OCI-LY3 (cell line): ENCODE measurements around the gene TMEM14C.

Experiments used
- EZH2phosphoT487 ChIP-seq: fragments of 200-600 bp; shearing (Covaris generic); IDR thresholded peaks from 2 replicates; pipeline ENCODE4 v1.6.1; 2018; ENCODE audit warnings: antibody characterized with exemption, mixed run types, low read depth
- TF ChIP-seq, protein P1 (sequence below): fragments of 200-600, 300-600 bp; sonication (generic); IDR thresholded peaks from 2 replicates; pipeline ENCODE4 v1.5.1; 2014; ENCODE audit warnings: antibody characterized with exemption, low read length, low read depth

DNA sequence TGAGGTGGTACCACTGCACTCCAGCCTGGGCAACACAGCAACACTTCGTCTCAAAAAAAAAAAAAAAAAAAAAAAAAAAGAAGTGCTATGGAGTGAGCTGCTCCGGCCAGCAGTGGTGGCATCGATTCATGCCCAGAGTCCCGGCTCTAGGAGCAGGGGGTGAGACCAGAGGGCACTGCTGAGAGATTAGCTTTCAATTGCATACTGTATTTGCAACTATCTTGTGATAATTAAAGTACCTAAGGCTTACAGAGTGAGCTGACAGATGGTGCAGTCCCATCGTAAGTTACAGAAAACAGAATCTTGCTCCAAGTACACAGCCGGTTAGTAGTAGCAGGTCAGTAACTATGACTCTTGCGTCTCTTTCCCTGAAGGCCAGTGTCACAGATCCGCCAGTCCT lies 56.2 kb downstream of the TMEM14C start:
- TF ChIP-seq, protein P1, sequence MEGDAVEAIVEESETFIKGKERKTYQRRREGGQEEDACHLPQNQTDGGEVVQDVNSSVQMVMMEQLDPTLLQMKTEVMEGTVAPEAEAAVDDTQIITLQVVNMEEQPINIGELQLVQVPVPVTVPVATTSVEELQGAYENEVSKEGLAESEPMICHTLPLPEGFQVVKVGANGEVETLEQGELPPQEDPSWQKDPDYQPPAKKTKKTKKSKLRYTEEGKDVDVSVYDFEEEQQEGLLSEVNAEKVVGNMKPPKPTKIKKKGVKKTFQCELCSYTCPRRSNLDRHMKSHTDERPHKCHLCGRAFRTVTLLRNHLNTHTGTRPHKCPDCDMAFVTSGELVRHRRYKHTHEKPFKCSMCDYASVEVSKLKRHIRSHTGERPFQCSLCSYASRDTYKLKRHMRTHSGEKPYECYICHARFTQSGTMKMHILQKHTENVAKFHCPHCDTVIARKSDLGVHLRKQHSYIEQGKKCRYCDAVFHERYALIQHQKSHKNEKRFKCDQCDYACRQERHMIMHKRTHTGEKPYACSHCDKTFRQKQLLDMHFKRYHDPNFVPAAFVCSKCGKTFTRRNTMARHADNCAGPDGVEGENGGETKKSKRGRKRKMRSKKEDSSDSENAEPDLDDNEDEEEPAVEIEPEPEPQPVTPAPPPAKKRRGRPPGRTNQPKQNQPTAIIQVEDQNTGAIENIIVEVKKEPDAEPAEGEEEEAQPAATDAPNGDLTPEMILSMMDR: no peak
- TF ChIP-seq EZH2phosphoT487: no peak
